Measurements from ENCODE around the gene PCSK9. TPM values are rescaled to one million over a fixed set of nuclear protein-coding genes. Genes with fewer than 3 reads are reported as not detected.

Gene PCSK9
- total RNA-seq, 1 experiment from 2014 or later: 0.05 TPM

GRCh38 chr1:55057270-55057955 lies 18.1 kb downstream of the PCSK9 start:
- no peak for DNase-seq (ENCODE audit: low read depth)

DNA sequence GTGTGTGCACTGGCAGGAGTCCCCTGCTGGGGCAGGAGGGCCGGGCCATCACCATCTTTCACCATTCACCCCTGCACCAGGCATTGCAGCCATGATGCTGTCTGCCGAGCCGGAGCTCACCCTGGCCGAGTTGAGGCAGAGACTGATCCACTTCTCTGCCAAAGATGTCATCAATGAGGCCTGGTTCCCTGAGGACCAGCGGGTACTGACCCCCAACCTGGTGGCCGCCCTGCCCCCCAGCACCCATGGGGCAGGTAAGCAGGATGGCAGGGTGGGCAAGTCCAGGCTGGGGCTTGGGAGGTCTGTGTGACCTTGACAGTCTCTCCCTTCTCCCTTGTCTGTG lies 18.6 kb downstream of the PCSK9 start:
- DNase-seq (ENCODE audit: low read depth): no peak

DNA sequence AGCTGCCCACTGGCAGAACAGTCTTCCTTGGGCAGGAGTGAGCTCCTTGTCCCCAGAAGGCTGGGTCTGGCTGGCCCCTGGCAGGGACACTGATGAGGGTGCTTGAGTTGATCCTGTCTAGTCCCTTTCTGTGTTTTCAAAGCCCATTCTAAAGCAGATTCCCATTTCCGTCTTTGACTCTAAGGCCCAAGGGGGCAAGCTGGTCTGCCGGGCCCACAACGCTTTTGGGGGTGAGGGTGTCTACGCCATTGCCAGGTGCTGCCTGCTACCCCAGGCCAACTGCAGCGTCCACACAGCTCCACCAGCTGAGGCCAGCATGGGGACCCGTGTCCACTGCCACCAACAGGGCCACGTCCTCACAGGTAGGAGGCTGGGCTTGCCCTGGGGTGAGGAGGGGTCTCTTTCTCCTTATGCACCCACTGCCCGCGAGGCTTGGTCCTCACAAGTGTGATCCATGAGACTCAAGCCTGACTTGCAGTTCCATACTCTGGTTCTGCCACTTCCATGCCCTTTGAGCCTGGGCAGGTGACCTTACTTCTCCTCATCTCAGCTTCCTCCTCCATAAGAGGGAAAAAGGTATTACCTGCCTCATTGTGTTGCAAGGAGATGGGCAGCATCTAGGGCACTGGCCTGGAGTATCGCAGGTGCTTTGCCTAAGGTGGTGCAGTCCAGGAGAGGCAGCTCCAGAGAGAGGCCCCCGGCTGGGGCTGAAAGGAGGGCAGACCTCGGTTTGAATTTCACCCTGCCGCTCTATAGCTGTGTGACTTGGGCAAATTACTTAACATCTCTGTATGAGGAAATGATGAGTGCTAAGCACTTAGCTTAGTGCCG lies 20.2 kb downstream of the PCSK9 start:
- no peak for DNase-seq (ENCODE audit: low read depth)

DNA sequence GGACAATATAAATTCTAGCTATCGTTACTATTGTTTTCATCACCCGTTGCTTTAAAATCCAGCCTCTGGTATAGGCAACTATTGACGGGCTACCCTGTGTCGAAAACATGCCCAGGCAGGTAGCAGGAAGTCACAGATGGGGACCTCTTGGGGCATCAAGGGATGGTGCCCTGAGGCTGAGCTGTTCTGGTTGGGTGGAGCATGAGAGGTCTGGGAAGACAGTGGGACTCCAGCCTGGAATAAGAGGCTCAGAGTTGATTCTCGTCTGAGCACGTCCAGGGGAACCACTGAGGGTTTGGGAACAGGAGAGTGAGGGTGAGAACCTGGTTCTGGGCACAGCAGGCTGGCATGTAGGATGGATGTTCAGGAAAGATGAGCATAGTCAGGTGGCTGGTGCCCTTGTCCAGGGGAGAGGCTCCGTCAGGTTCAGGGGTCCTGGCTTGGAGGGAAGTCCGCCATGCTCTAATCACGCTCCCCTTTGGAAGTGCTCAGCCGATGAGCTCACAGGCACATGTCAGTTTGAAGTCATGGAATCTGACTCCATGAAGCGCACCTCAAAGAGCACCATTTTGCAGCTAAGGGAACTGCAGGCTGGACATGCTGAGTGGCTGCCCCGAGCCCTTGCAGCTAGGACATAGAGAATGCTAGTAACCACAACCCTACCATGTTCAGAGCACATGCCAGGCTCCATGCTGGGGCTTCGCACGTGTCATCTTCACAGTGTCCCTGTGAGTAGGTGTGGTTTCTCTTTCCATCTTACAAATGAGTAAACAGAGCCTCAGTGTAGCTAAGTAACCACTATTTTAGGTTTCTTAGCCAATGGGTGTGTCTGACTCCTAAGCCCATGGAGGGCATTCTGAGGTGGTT lies 21.0 kb downstream of the PCSK9 start:
- DNase-seq (ENCODE audit: low read depth): peak; percentile 29

DNA sequence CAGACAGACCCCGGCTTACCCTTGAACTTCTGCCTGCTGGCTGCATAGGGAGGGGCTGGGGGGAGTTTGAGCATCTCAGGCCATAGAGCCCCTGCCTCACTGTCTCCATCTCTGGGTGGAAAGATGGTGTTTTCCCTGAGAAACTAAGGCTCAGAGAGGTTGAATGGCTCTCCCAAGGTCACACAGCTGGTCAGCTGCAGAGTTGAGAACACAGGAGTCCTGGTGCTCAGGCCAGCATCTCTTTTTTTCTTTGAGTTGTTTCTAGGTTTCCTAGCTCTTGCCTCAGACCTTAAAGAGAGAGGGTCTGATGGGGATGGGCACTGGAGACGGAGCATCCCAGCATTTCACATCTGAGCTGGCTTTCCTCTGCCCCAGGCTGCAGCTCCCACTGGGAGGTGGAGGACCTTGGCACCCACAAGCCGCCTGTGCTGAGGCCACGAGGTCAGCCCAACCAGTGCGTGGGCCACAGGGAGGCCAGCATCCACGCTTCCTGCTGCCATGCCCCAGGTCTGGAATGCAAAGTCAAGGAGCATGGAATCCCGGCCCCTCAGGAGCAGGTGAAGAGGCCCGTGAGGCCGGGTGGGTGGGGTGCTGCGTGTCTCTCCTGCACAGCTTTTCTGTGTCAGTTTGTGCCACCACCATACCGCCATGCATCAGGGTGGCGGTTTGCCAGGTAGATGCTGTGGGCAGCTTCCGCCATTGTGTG lies 21.8 kb downstream of the PCSK9 start:
- DNase-seq (ENCODE audit: low read depth): no peak

DNA sequence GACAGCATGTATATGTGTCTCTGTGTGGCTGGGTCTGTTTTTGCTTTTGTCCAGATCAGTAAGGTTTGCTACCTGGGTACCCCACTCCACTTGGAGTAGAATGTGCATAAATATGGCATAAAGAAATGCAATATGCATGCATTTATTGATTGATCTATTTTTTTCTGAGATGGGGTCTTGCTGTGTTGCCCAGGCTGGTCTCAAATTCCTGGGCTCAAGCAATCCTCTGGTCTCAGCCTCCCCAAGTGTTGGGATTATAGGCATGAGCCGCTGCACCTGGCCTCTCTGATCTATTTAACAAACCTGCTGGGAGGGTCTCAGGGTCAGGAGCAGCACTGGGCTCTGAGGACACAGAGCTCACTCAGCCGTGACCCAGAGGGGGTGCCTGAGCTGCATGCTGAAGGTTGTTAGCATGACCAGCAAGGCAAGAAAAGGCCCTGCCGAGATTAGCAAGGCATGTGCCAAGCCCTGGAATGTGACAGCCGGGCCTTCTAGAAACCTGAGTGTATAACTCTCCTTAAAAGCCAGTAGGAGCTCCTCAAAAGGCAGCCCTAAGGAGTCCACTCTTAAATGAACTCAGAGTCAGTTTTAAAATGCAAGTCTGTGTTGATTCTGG lies 22.5 kb downstream of the PCSK9 start:
- no peak for DNase-seq (ENCODE audit: low read depth)

DNA sequence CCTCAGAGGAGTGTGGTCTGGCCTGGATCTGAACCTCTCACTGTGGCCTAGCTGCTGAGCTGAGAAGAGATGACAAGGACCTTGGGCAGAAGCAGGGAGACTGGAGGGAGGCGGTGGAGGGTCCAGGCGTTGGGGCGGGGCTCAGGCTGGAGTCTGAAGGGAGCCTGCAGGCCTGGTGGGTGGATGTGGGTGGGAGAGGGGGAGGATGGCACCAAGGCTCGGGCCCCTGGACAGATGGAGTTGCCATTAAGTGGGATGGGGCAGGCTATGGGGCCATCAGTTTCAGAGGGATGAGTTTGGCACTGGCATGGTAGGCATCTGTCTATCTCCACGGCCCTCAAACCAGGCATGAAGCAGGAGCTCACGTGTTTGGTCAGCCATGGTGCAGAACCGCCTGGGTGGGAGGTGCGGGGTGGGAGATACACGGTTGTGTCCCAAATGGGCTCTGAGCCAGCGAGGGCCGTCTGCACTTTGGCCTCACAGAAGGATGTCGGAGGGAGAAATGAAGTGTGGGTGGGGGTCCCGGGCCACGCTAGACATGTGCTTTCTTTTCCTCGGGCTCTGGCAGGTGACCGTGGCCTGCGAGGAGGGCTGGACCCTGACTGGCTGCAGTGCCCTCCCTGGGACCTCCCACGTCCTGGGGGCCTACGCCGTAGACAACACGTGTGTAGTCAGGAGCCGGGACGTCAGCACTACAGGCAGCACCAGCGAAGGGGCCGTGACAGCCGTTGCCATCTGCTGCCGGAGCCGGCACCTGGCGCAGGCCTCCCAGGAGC lies 23.6 kb downstream of the PCSK9 start:
- no peak for DNase-seq (ENCODE audit: low read depth)

DNA sequence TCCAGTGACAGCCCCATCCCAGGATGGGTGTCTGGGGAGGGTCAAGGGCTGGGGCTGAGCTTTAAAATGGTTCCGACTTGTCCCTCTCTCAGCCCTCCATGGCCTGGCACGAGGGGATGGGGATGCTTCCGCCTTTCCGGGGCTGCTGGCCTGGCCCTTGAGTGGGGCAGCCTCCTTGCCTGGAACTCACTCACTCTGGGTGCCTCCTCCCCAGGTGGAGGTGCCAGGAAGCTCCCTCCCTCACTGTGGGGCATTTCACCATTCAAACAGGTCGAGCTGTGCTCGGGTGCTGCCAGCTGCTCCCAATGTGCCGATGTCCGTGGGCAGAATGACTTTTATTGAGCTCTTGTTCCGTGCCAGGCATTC lies 24.2 kb downstream of the PCSK9 start:
- no peak for DNase-seq (ENCODE audit: low read depth)

- DNase-seq (ENCODE audit: low read depth): no peak
Observed at GRCh38 chr1:55064071-55064581, 24.8 kb downstream of the PCSK9 start.

DNA sequence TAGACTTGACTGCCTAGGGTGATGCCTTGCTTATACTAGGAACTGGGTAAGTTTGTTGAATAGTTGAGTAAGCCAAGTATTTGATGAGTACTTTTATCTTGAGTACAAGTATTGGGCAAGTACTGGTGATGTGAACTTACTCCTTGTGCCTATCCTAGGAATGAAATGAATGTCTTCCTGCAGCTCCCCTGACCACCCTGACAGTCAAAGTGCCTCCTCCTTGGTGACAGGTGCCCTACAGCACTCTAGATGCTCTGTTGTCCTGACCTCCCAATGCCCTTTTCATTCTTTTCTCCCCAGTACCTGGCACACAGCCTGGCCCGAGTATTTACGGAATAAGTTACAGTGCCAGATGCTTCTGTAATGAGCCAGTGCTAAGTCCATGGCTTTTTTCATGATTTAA lies 25.5 kb downstream of the PCSK9 start:
- DNase-seq (ENCODE audit: low read depth): no peak

DNA sequence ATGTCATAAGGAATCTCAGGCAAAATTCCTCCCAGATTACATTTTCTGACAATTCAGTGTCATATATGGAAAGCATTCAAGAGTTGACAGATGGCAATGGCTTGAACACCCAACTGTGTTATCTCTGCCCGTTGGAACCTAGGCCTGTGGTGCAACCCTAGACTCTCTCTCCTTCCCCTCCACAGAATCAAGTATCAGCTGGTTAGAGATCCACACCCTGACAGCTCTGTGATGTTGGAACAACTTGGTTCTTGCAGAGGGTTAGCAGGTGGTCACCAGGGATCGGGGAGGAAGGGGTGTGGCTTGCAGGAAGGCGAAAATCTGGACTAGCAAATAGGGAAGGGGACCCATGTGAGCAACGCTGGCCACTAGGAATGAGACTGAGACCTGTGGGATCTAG lies 26.3 kb downstream of the PCSK9 start:
- DNase-seq (ENCODE audit: low read depth): no peak

DNA sequence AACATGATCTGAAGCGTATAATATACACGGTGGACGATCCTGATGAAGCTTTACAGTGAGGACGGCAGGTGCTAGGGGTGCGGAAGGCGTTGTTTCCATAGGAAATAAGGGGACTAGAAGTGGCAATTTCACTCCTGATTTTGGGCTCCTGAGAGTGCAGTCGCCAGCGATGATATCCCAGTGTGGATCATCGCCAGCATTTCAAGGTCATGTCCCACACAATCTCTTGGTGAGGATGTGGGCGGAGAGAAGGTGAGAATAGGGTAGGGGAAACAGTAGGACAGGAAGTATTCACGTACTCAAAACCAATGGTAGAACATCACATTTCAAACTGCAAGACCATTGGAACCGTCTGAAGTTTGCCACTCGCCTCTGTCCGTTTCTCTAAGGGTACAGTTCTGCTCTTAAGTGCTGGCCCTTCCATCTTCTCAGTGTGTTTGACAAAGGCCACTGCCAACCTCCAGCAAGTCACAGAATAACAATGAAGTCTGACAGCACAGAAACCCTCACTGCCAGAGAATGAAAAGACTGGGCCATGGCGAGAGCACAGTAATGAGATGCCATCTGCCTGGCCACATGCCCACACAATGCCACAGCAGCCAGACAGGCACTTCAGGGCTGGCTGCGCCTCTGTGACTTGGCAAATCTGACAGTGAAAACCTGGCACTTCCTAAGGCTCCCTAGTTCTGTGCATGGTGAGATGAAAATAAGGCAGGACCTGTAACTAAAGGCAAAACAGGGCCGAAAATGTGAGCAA lies 27.9 kb downstream of the PCSK9 start:
- no peak for DNase-seq (ENCODE audit: low read depth)

GRCh38 chr1:55067914-55068313 lies 28.6 kb downstream of the PCSK9 start:
- DNase-seq (ENCODE audit: low read depth): no peak

GRCh38 chr1:55068638-55069037 lies 29.3 kb downstream of the PCSK9 start:
- no peak for DNase-seq (ENCODE audit: low read depth)

DNA sequence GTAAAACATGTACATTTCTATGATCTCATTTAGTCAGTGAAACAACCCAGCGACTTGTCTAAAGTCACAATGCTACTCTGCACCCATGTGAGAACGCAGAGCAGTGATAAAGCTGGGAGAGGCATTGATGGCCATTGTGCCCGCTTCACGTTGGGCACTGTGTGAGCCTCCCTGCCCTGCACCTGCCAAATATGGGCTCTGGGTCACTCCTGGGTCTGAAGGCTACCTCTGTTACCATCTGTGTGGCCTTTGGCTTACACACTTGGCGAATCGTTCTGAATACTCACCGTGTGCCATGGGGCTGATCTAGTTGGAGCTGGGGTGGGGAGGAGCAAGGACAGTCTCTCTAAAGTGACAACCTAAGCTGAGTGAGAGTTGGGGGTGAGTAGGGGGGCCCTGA lies 29.9 kb downstream of the PCSK9 start:
- no peak for DNase-seq (ENCODE audit: low read depth)

- DNase-seq (ENCODE audit: low read depth): no peak
Observed at GRCh38 chr1:55070293-55071164, 31.2 kb downstream of the PCSK9 start.

- peak; percentile 52 for DNase-seq (ENCODE audit: low read depth)
Observed at GRCh38 chr1:55071477-55071876, 32.1 kb downstream of the PCSK9 start.

DNA sequence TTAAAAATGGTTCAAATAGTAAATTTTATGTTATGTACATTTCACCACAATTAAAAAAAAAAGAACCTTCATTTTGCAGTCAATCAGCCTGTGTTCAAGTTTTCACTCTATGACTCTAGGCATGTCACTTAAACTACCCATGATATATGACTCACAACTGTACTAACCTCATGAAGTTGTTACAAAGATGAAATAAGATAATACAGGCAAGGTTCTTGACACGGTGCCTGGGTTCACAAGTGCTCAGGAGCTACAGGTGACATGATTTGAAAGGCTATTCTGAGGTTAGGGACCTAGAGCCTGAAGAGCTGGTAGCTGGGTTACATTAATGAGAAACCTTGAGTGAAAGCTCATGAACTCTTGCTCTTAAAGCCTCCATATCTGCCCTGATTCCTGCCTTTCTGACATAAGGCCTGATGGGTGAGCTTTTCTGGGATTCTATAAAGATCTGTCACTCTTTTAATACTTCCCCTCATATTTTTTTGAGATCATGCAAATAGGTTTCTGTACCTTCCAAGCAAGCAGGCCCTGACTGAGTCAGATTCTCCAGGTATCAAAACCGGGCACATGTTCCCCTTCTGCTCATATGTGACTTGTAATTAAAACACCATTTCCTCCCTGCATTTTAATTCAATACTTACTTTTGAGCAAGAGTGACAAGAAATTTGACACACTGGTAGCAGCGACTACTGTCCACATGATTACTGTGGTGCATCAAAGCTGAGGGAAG lies 34.0 kb downstream of the PCSK9 start:
- DNase-seq (ENCODE audit: low read depth): no peak
